GM21367 (cell line): ENCODE results near the gene PHB1.
"Not testable (repeated sequence)": the region's sequence is repeated elsewhere in the genome, so short reads cannot be mapped to it uniquely, and the experiment has no call there.

Experiments used
- ATAC-seq: cut with Tn5 transposase; IDR thresholded peaks from one replicate; pipeline ENCODE4 v1.9.1; 2021; ENCODE audit not compliant: unreplicated experiment

The PHB1 gene

DNA sequence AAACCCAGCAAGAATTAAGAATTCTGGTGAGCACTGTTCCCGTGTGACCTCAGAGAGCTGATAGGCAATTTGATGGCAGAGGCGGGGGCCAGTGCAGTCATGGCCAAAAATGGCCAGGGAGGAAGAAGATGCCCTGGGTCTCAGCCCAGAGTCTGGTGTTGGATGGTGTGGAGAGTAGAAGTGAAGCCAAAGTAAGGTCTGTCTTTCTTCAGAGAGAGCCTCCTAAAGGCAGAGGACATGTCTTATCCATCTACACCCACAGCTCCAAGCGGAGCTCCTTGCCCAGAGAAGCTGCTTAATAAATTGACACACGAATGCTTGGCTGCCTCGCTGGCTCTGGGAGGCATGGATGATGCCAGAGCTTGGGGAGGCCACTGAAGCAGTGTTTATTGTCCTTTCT, 32.9 kb downstream of the PHB1 start:
- ATAC-seq: no peak

DNA sequence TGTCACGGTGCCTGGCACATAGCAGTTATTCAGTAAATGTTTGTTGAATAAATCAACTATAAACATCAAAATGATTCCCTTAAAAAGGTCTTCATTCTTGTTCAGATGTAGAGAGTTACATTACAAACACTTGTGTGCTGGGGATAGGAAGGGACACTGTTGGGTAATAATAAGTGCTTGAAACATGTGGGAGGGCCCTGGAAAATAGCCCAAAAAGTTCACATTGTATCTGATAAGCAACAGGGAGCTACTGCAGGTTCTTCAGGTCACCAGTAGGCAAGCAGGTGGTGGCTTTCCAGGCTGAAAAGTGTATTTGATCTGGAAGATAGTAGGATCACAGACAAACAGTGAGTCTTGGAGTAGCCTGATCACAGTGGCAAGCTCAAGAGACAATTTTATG, 33.6 kb downstream of the PHB1 start:
- no peak for ATAC-seq

DNA sequence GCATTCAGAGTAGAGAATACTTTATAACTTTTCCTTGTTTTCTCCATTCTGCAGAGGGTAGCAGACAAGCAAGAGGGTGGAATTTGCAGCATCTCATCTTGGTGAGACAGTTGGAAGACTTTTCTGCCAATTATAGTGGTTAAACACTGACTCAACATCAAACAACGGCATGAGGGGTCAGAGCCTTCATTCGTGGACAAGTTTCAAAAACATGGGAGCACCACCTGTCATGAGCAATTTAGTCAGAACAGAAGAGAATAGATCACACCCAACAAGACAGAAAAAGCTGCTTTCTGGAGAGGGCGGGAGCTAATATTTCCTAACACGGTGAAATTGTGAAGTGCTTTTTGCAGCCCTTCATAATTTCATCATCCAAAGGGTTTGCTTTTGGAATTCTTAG, 34.8 kb downstream of the PHB1 start:
- ATAC-seq: no peak

DNA sequence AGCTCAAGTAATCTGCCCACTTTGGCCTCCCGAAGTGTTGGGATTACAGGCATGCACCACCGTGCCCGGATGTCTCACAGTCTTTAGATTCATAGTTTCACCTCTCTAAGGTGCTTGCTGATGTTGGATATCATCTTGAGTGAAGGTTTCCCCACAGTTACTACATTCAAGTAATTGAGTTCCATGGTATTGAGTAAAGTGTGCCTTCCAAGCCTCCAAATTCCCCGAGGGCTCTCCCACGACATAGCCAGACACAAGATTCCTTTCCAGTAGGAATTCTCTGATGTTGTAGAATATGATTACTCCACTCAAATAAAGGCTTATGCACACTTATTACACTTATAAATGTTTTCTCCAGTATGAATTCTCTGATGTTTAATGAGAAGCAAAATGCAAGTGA, 36.4 kb downstream of the PHB1 start:
- ATAC-seq: no peak

DNA sequence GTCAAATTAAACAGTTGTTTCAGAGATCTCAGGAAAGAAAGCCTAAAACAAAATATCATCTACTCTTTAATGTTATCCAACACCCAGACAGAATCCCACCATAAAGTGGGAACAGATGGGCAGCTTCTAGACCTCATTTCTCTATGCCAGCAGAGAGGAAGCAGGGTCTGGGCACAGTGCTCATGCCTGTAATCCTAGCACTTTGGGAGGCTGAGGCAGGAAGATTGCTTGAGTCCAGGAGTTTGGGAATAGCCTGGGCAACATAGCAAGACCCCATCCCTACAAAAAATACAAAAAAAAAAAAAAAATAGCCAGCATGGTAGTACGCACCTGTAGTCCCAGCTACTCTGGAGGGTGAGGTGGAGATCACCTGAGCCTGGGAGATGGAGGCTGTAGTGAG, 39.1 kb downstream of the PHB1 start:
- ATAC-seq: no peak

DNA sequence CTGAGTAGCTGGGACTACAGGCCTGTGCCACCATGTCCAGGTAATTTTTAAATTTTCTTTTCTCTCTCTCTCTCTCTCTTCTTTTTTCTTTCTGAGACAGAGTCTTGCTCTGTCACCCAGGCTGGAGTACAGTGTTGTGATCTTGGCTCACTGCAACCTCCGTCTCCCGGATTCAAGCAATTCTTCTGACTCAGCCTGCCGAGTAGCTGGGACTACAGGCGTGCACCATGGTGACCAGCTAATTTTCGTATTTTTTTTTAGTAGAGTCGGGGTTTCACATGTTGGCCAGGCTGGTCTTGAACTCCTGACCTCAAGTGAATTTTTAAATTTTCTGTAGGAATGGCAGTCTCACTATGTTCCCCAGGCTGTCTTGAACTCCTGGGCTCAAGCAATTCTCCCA, 41.6 kb downstream of the PHB1 start:
- no peak for ATAC-seq

DNA sequence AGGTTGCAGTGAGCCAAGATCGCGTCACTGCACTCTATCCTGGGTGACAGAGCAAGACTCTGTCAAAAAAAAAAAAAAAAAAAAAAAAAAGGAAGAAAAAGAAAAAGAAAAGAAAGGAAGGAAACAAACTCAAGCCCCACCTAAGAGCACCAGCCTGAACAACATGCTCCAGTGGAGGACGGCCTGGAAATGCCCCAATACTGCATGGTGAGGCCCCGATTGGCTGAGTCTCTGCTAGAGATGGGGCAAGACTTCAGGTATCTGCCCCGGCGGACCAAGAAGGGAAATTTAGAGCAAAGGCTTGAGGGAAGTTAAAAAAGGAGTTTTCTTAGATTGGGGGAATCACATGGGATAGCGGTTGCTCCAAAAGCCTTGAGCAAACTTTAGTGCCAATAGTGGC, 42.3 kb downstream of the PHB1 start:
- ATAC-seq: no peak

DNA sequence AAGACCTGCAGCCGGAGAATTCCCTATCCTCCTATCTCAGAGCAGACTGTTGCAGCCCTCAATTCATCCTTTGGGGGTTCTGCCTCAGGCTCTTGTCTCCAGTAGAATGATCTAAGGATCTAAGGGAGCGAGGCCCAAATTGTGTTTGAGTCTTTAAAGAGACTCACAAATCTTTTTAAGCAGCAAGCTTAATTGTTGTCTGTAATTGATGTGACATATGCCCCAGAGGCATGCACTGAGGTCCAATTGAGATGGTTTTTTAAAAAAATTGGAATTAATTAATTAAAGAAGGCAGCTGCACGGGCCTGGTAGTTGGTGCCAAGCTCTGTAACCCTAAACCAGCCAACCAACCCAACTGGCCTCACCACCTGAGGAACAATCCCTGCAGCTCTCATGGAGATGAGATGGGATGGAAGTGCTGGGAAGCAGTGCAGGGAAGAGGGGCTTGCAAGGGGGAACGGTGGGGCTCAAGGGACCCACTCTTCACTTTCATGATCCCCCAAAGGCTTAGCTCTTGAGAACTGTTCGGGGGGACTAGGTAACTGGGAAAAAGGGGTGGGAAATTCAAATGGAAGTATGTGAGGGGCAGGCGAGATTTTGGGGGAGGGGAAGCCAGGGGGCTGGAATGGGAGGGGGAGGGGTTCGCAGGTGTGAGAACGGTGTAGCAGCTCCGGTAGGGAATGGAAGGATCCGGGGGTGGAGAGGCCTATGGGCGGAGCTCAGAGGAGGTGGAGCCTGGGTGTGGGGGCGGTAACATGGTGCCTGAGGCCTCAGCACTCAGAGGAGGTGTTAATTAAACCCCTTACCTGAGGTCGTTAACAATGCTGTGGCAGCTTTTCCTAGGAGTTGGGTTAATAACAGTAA, 43.5 kb downstream of the PHB1 start:
- no peak for ATAC-seq

DNA sequence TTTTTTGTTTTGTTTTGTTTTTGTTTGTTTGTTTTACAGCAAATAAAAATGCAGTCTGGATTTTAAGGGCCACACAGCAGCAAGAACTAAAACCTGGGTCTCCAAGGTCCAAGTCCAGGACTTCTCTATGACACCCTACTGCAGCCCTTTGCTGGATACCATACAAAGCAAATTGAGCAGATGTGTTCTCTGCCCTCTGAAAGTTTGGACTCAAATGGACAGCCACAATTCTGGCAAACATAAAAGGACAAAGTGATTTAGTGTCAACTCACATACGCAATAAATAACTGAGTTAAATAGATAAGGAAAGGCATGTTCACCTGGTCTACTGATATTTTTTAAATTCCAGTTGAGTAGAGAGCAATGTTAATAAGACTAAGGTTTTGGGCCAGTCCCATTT, 44.9 kb downstream of the PHB1 start:
- ATAC-seq: no peak

DNA sequence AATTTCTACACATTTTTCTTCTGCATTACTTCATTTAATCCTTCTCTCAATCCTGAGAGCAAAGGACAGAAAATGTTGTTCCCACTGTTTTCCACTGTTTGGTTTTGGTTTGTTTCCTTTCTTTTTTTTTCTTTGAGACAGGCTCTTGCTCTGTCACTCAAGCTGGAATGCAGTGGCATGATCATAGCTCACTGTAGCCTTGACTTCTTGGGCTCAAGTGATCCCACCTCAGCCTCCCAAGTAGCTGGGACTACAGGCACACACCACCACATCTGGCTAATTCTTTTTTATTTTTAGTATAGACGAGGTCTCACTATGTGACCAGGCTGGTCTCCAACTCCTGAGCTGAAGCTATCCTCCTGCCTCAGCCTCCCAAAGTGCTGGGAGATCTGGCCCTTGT, 45.6 kb downstream of the PHB1 start:
- ATAC-seq: no peak

DNA sequence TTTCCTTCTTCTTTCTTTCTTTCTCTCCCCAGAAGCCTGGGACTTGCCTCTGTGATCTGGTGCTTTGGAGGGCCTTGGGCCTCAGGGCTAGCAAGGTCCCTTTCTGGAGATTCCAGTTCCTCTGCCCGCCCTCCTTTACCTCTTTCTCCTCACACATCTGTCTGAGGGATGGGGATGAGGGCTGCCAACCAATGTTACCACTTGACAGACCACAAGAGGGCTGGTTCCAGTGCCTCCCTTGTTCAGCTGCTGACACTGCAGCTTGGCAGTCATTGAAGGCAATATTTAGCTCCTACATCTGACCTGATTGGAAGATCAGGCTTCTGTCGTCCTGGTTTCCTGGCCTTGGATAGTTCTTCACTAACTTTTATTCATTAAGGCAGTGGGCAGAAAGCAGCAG, 49.0 kb downstream of the PHB1 start:
- no peak for ATAC-seq

DNA sequence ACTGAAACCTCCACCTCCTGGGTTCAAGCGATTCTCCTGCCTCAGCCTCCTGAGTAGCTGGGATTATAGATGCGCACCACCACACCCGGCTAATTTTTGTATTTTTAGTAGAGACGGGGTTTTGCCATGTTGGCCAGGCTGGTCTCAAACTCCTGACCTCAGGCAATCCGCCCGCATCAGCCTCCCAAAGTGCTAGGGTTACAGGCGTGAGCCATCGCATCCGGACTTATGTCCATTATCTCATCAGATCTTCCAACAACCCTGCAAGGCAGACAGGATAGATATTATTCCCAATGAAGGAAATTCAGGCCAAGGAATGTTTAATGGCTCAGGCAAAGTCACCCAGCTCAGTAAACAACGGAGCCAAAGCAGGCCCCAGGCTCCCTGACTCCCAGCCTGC, 49.6 kb downstream of the PHB1 start:
- ATAC-seq: not testable (repeated sequence)

DNA sequence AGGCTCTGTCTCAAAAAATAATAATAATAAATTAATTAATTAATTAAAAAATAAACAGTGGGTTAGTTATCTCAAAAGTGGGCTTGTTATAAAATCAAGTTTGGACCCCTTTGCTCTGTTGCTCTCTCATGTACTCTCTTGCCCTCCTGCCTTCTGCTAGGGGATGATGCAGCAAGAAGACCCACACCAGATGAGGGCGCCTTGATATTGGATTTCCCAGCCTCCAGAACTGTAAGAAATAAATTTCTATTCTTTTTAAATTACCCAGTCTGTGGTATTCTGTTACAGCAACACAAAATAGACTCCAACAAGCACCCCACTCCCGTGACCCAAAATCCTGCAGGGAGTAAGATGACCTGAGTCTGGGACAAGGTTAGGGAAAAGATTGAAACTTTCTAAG, 50.6 kb downstream of the PHB1 start:
- ATAC-seq: no peak

DNA sequence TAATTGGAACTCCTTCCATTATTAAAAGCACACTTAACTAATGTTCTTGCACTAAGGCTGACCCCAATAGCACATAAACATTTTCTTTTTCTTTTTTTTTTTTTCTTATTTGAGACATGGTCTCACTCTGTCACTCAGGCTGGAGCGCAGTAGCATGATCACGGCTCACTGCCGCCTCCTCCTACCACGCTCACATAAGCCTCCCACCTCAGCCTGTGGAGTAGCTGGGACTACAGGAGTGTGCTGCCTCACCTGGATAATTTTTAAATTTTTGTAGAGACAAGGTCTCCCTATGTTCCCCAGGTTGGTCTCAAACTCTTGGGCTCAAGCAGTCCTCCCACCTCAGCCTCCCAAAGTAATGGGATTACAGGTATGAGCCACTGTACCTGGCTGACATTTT, 51.4 kb downstream of the PHB1 start:
- no peak for ATAC-seq

DNA sequence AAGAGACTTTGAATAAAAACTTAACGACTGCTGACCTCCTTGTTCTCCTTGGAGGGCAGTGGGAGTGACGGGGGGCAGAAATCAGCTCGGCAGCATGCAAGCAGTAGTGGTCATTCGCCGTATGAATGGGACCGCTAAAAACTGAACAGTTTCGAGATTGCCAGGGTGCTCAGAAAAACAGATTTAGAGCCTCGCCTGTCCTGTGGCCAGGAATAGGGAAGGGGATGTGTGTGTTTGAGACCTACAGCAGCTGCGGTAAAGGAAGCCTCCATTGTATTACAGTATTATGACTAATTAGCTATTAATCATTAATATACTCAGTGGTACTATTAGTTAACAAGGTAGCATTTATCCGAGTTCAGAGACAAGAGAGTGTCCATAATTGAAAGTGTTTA, 52.0 kb downstream of the PHB1 start:
- ATAC-seq: no peak

DNA sequence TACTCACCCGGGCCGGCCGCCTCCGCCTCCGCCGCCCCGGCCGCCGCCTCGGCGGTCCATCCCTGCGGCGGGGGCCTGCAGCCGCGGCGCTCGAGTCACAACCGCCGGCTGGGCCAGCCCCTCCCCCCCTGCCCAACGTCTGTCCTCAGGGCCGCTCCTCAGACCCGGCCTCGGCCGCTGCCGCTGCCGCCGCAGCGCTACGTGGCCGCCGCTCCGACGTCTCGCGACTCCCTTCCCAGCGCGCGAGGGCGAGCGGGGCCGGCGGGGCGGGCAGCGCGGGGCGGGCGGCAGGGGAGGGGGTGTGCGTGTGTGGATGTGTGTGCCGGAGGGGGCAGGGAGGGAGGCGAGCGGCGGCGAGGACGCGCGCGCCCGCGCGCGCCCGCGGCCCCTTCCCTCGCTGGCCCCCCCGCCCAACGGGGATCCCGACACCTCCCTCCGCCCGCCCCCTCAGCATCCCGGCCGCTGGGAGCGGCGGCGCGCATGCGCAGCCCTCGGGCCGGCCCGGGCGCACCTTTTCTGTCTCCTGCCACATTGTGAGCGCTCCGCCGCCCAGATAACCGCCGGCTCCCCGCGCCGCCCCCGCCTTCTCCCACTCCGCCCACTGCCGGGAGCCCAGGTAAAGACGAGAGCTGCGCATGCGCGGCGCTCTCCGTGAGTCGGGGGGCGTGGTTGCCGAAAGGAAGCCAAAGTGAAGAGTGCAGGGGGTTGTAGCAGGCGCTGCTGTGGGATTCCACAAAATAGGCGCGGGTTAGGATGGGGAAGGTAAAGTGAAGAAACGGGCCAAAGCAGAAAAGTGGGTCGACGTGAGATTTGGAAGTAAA, 52.6 kb downstream of the PHB1 start, which contains the start of gene ZNF652:
TSS of gene ZNF652 (minus strand) at position 349 of the 821 bp plus-strand sequence. CDS start 44,525 bp downstream, outside the sequence.
- no peak for ATAC-seq

DNA sequence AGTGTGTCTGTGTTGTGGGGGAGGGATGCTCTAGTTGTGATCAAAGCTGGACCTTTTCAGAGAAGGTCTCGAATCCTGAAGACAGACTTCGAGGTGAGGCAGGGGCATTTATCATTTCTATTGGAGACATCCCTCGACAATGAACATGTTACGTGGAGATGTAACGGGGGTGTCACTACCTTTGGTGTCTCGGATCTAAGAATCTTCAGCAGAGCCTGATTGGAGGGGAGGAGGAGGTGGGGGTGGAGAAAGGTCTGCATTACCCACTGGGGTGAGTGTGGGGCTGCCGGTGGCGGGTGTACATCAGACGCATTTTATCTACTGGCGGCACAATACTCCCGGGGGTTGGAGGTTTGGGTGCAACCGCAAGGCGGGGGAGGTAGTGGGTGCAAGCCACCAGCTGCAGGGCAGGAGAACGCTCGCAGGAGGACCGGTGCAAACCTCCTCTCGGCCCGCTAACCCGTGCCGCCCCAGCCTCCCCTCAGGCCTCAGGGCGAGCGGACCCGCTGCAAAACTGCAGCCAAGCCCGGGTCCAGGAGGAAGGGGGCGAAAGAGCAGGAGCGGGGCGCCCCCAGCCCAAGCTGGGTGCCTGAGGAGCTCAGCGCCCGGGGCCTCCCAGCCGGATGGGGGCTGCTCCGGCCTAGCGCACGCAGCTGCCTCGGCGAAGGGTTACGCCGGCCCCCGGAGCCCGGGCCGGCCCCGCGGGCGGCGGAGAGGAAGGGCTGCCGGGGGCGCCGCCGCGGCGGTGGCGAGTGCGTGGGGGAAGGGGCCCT, 53.4 kb downstream of the PHB1 start:
- ATAC-seq: no peak

DNA sequence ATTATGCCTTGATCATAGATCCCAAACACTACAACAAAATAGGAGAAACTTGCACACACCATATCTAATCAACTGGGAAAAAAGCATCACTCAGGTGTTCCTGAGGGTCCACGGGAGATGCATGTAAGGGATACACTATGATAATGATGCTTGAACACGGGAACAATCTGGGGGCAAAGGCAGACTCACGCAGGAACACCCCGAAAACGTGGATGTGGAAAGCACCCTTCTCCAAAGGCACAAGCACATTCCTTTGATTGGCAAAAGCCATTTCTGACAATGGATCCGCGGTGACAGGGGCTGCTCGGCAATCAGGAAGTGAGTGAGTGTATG, 53.9 kb downstream of the PHB1 start:
- ATAC-seq: no peak

DNA sequence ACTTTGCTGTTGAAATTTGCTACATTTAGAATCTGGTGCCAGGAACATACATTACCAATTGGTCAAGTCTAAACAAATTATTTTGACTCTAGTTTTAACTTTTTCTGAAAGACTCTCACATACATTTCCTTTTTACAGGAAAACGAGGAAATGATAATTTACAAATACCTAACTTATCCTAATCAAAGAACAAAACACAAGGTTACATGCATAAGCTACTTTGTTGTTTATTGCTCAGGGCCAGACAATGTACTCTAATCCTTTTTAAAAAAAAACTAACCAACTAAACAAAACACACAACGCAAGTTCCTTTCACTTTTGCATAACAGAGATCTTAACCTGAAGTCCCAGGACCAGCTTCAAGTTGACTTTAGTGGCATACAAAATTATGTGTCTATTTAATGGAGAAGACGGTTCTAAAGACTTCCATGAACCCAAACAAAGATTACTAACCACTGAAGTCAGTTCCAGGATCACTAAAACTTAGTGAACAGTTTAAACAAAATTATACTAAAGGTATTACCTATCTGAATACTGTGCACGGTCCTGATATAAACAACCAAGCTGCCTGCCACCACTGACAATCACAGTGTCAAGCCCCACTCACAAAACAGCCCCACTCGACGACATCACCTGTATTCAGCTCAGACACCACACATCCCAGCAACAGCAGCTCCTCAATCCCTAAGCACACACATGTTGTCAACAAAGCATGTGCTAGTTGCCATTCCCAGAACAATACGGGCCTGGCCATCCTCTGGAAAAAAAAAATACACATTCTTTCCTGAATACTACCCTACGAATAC, 54.5 kb downstream of the PHB1 start:
- no peak for ATAC-seq

DNA sequence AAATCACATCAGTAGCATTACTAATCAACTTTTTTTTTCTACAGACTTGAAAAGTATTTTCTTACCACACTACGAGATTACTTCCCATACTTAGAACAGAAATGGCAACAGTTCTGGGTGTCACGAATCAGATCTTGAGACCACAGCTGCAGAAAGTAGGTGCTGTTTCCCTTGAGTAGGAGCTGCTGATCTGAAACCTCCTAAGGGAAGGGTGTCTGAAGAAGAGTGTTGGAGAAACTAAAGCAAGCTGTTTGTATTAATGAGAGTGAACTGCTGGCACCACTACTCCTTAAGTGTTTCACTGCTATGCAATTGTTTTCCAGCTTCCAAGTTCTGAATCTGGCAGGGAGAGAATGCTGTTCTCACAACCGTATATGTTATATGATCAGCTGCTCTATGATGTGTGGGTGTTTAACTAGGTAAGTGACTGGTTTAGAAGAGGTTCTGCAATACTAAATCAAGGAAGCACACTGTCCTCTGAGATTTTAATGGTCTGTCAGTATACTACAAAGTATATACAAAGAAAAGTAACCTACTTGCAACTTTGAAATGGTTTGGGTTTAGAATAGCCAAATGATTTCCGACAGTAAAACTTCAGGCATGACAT, 55.9 kb downstream of the PHB1 start:
- no peak for ATAC-seq
